Transverse colon (tissue), 4 donors: Measurements from ENCODE around the gene CACNA1C.

Experiments used
- EP300 ChIP-seq: sonication (generic); formaldehyde crosslinking; IDR thresholded peaks from one replicate; pipeline ENCODE4 v1.6.1; 2017; ENCODE audit warnings: antibody characterized with exemption, low read depth
- POLR2A ChIP-seq: fragments of 450-650 bp; IDR thresholded peaks from one replicate; pipeline ENCODE4 v1.6.1; 2016; ENCODE audit warnings: antibody characterized with exemption, mild to moderate bottlenecking, moderate library complexity
- POLR2AphosphoS5 ChIP-seq, 3 donors: sonication (generic); formaldehyde crosslinking; IDR thresholded peaks; one replicate each; pipeline ENCODE4 v1.6.1; 2016; ENCODE audit warnings: antibody characterized with exemption in 3 of 3
- TF ChIP-seq, protein P1 (sequence below), 5 experiments: fragments of 200-600 bp in 3 of 5; fragments of 450-650 bp in 2 of 5; sonication (generic) in 3 of 5; IDR thresholded peaks; 1 replicate in 2 of 5; 2 replicates in 3 of 5; pipeline ENCODE4 v1.5.1; 2016 to 2017; ENCODE audit warnings: antibody characterized with exemption in 5 of 5, inconsistent platforms in 3 of 5, mild to moderate bottlenecking in 2 of 5, moderate library complexity in 1 of 5

DNA sequence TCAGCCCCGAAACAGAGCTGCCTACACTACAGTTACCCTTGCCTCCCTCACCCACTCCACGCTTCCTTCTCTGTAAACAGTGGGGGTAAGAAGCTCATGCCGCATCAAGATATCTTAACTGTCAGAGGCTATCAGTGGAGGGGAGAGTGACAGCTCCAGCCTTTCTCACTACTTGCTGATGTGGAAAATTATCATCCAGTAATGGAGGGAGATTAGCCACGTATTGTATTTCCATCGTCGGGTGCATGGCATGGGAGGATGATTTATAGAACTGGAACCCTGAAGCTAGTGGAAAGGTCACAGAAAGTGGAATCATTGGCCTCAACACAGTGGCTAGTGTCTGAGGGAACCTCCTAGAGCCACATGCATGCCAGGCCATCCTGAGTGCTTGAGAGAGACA is 471.1 kb downstream of the CACNA1C start:
- no peak for TF ChIP-seq POLR2A
- no peak for TF ChIP-seq POLR2AphosphoS5 (IDR thresholded peaks at IDR 0.05)
- TF ChIP-seq, protein P1, sequence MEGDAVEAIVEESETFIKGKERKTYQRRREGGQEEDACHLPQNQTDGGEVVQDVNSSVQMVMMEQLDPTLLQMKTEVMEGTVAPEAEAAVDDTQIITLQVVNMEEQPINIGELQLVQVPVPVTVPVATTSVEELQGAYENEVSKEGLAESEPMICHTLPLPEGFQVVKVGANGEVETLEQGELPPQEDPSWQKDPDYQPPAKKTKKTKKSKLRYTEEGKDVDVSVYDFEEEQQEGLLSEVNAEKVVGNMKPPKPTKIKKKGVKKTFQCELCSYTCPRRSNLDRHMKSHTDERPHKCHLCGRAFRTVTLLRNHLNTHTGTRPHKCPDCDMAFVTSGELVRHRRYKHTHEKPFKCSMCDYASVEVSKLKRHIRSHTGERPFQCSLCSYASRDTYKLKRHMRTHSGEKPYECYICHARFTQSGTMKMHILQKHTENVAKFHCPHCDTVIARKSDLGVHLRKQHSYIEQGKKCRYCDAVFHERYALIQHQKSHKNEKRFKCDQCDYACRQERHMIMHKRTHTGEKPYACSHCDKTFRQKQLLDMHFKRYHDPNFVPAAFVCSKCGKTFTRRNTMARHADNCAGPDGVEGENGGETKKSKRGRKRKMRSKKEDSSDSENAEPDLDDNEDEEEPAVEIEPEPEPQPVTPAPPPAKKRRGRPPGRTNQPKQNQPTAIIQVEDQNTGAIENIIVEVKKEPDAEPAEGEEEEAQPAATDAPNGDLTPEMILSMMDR (IDR thresholded peaks at IDR 0.05) = no peak
- TF ChIP-seq EP300 = no peak
